ENCODE data around the gene OPN1SW.

OPN1SW gene

GRCh38 chr7:128757203-128757602 is 18.4 kb downstream of the OPN1SW start:
- no peak for DNase-seq

- no peak for DNase-seq
Observed at GRCh38 chr7:128755819-128756476, 19.6 kb downstream of the OPN1SW start.

- no peak for DNase-seq
Observed at GRCh38 chr7:128755075-128755818, 20.3 kb downstream of the OPN1SW start.

GRCh38 chr7:128752251-128752650 is 23.3 kb downstream of the OPN1SW start:
- DNase-seq: no peak

- no peak for DNase-seq
Observed at GRCh38 chr7:128747327-128748079, 28.1 kb downstream of the OPN1SW start.

GRCh38 chr7:128745706-128746105 is 29.9 kb downstream of the OPN1SW start:
- no peak for DNase-seq

- no peak for DNase-seq
Observed at GRCh38 chr7:128744366-128744905, 31.2 kb downstream of the OPN1SW start.

- DNase-seq: no peak
Observed at GRCh38 chr7:128743112-128743772, 32.4 kb downstream of the OPN1SW start.

GRCh38 chr7:128742206-128742605 is 33.4 kb downstream of the OPN1SW start:
- no peak for DNase-seq

GRCh38 chr7:128741491-128741890 is 34.1 kb downstream of the OPN1SW start:
- DNase-seq: no peak

- no peak for DNase-seq
Observed at GRCh38 chr7:128740996-128741395, 34.6 kb downstream of the OPN1SW start.

- no peak for DNase-seq
Observed at GRCh38 chr7:128739990-128740682, 35.5 kb downstream of the OPN1SW start.

- DNase-seq: peak; percentile 91
Observed at GRCh38 chr7:128739048-128739962, 36.3 kb downstream of the OPN1SW start, which contains the start of gene CALU. CALU (plus strand) TSS chr7:128739359; CDS start chr7:128748584, 9,225 bp downstream.

- no peak for DNase-seq
Observed at GRCh38 chr7:128738570-128739047, 37.0 kb downstream of the OPN1SW start.

- DNase-seq: no peak
Observed at GRCh38 chr7:128737867-128738385, 37.7 kb downstream of the OPN1SW start.

GRCh38 chr7:128737441-128737840 is 38.2 kb downstream of the OPN1SW start:
- no peak for DNase-seq

- DNase-seq: no peak
Observed at GRCh38 chr7:128735436-128735835, 40.2 kb downstream of the OPN1SW start.

- DNase-seq: no peak
Observed at GRCh38 chr7:128734890-128735289, 40.7 kb downstream of the OPN1SW start.

GRCh38 chr7:128733278-128733645 is 42.3 kb downstream of the OPN1SW start:
- DNase-seq: no peak

GRCh38 chr7:128732521-128733277 is 42.9 kb downstream of the OPN1SW start:
- DNase-seq: no peak
